K562 (cell line): ENCODE measurements around the gene RPL28. TPM values are rescaled to one million over a fixed set of nuclear protein-coding genes. Genes with fewer than 3 reads are reported as not detected.

ENCODE experiments used
- ARID4B ChIP-seq: sonication (generic); formaldehyde crosslinking; IDR thresholded peaks from 2 replicates; pipeline ENCODE4 v1.8.0; 2022; ENCODE audit warnings: mild to moderate bottlenecking, missing genetic modification reagents
- CCNT2 ChIP-seq: IDR thresholded peaks from 2 replicates; pipeline ENCODE4 v1.6.1; 2011; ENCODE audit warnings: borderline replicate concordance, low read depth, mild to moderate bottlenecking, moderate library complexity, mixed read lengths, low read length; ENCODE audit not compliant: insufficient read length; ENCODE audit errors: extremely low read depth
- CHCHD3 ChIP-seq: fragments of 250-450 bp; sonication (Bioruptor Pico); IDR thresholded peaks from 2 replicates; pipeline ENCODE4 v2.1.2; 2022; ENCODE audit warnings: mild to moderate bottlenecking
- ERF ChIP-seq: fragments of 450-650 bp; formaldehyde crosslinking; IDR thresholded peaks from 2 replicates; pipeline ENCODE4 v1.4.0; 2020; ENCODE audit warnings: mild to moderate bottlenecking, mixed read lengths
- ETS1 ChIP-seq: conservative IDR thresholded peaks from 2 replicates; pipeline ENCODE4 v1.6.1; 2011; ENCODE audit warnings: low read depth, mild to moderate bottlenecking, low read length; ENCODE audit not compliant: control insufficient read depth
- FIP1L1 ChIP-seq: fragments of 200-400 bp; formaldehyde crosslinking; IDR thresholded peaks from 2 replicates; pipeline ENCODE4 v1.6.1; 2018; ENCODE audit warnings: mild to moderate bottlenecking, low read depth, low read length; ENCODE audit not compliant: poor library complexity, severe bottlenecking
- FUS ChIP-seq: fragments of 200-400 bp; formaldehyde crosslinking; optimal IDR thresholded peaks from 2 replicates; pipeline ENCODE3; 2017; ENCODE audit warnings: low read depth, low read length
- GATAD2B ChIP-seq: fragments of 450-650 bp; IDR thresholded peaks from 2 replicates; pipeline ENCODE4 v1.6.1; 2017; ENCODE audit warnings: mild to moderate bottlenecking, borderline replicate concordance
- KDM5B ChIP-seq: fragments of 200-600 bp; sonication (generic); IDR thresholded peaks from 2 replicates; pipeline ENCODE4 v1.6.1; 2012; ENCODE audit warnings: low read depth, mild to moderate bottlenecking, moderate library complexity, low read length, control low read depth, inconsistent platforms; ENCODE audit not compliant: insufficient replicate concordance
- NONO ChIP-seq, 2 experiments: fragments of 200-400 bp in 1 of 2; fragments of 450-650 bp in 1 of 2; formaldehyde crosslinking in 1 of 2; IDR thresholded peaks; 2 replicates each; pipeline ENCODE4 v1.6.1; 2017; ENCODE audit warnings: low read depth in 2 of 2, mild to moderate bottlenecking in 2 of 2, moderate library complexity in 2 of 2, low read length in 1 of 2
- PCBP1 ChIP-seq: fragments of 200-400 bp; formaldehyde crosslinking; IDR thresholded peaks from 2 replicates; pipeline ENCODE4 v1.6.1; 2018; ENCODE audit warnings: mild to moderate bottlenecking, low read depth, low read length; ENCODE audit not compliant: poor library complexity, severe bottlenecking
- RB1 ChIP-seq: fragments of 450-650 bp; IDR thresholded peaks from 2 replicates; pipeline ENCODE4 v1.6.1; 2017; ENCODE audit warnings: low read depth, mild to moderate bottlenecking
- RBFOX2 ChIP-seq: fragments of 200-400 bp; formaldehyde crosslinking; IDR thresholded peaks from 2 replicates; pipeline ENCODE4 v1.6.1; 2017; ENCODE audit warnings: low read depth, mild to moderate bottlenecking, low read length, moderate library complexity
- RBM22 ChIP-seq: fragments of 200-400 bp; formaldehyde crosslinking; IDR thresholded peaks from 2 replicates; pipeline ENCODE4 v1.6.1; 2018; ENCODE audit warnings: low read length, low read depth; ENCODE audit not compliant: poor library complexity, severe bottlenecking
- SRF ChIP-seq, 2 experiments: fragments of 250-450, 450-650 bp in 1 of 2; sonication (Bioruptor Pico) in 1 of 2; sonication (generic) in 1 of 2; formaldehyde crosslinking; IDR thresholded peaks; 2 replicates each; pipeline versions ENCODE4 v1.5.0 to v1.5.1; 2020 to 2022; ENCODE audit warnings: mild to moderate bottlenecking in 1 of 2, missing genetic modification reagents in 1 of 2
- ZBTB7A ChIP-seq: IDR thresholded peaks from 2 replicates; pipeline ENCODE4 v1.6.1; 2011; ENCODE audit warnings: low read depth, mild to moderate bottlenecking, low read length, moderate library complexity, borderline replicate concordance; ENCODE audit not compliant: control insufficient read depth
- ZSCAN29 ChIP-seq: fragments of 450-650 bp; IDR thresholded peaks from 2 replicates; pipeline ENCODE4 v1.6.1; 2017
- polyA plus RNA-seq, 8 experiments: library from polyadenylated mRNA; depleted of rRNA in 4 of 8; stranded (reverse) in 5 of 8; unstranded in 3 of 8; fragments of >200 nt; fragmentation: Nextera tagmentation in 2 of 8; fragmentation: Illumina TruSeq in 1 of 8; extraction: Ambion mirVana in 2 of 8; extraction: Trizol in 1 of 8; gene quantifications; 2 replicates each; pipeline versions ENCODE4 v1.2.1 to v1.2.3, GENCODE V29; 2011 to 2014; ENCODE audit warnings: inconsistent platforms in 1 of 8, missing spikeins in 1 of 8
- total RNA-seq, 7 experiments: library from RNA; depleted of rRNA in 6 of 7; stranded (reverse); fragments of >200 nt in 6 of 7; fragmentation: Illumina TruSeq in 2 of 7; extraction: Trizol in 2 of 7; gene quantifications; 2 replicates each; pipeline versions ENCODE4 v1.2.1 to v1.2.3, GENCODE V29; 2011 to 2021; ENCODE audit warnings: low replicate concordance in 1 of 7
- TF ChIP-seq, protein P1 (sequence below): sonication (generic); formaldehyde crosslinking; IDR thresholded peaks from 2 replicates; pipeline ENCODE4 v1.8.1; 2023; ENCODE audit warnings: mild to moderate bottlenecking, missing genetic modification reagents
- TF ChIP-seq, protein P2 (sequence below): fragments of 450-650 bp; formaldehyde crosslinking; IDR thresholded peaks from 2 replicates; pipeline ENCODE4 v1.4.0; 2020; ENCODE audit warnings: mild to moderate bottlenecking, moderate library complexity

Gene RPL28
- total and polyA plus RNA-seq, 9 of the 15 experiments (the other 6 are each of a cell fraction or from before 2014, with no cell fraction given) = 124 to 3,106 (median 622) TPM

GRCh38 chr19:55407550-55407799, 21.7 kb downstream of the RPL28 start, which contains the start of gene UBE2S (continued):
- peak; percentile 76 for TF ChIP-seq ETS1
- peak; percentile 98 for TF ChIP-seq RBFOX2
- peak; percentile 87 for TF ChIP-seq PCBP1
- peak; percentile 68; the same call in 1 of the 2 replicates for TF ChIP-seq ERF (CRISPR knock-in tag)
- TF ChIP-seq, protein P1, sequence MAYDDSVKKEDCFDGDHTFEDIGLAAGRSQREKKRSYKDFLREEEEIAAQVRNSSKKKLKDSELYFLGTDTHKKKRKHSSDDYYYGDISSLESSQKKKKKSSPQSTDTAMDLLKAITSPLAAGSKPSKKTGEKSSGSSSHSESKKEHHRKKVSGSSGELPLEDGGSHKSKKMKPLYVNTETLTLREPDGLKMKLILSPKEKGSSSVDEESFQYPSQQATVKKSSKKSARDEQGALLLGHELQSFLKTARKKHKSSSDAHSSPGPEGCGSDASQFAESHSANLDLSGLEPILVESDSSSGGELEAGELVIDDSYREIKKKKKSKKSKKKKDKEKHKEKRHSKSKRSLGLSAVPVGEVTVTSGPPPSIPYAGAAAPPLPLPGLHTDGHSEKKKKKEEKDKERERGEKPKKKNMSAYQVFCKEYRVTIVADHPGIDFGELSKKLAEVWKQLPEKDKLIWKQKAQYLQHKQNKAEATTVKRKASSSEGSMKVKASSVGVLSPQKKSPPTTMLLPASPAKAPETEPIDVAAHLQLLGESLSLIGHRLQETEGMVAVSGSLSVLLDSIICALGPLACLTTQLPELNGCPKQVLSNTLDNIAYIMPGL (CRISPR knock-in tag) = 0 out of 2 replicates have a peak, but pooled peaks have one; percentile 59
- peak; percentile 98 for TF ChIP-seq KDM5B
- TF ChIP-seq ZSCAN29 = peak; percentile 69; the same call in 1 of the 2 replicates
- peak; percentile 88 to 100 for TF ChIP-seq NONO (IDR thresholded peaks at IDR 0.05; ENCODE audit: low read depth in 2 of 2, low read length in 1 of 2)
- peak; percentile 52; the same call in 1 of the 2 replicates for TF ChIP-seq ARID4B
- TF ChIP-seq FIP1L1 = peak; percentile 98
- TF ChIP-seq SRF (CRISPR knock-in tag; IDR thresholded peaks at IDR 0.05) = peak in 1 of 2 experiments; percentile 47; a peak in 1 of 4 replicates
- TF ChIP-seq, protein P2, sequence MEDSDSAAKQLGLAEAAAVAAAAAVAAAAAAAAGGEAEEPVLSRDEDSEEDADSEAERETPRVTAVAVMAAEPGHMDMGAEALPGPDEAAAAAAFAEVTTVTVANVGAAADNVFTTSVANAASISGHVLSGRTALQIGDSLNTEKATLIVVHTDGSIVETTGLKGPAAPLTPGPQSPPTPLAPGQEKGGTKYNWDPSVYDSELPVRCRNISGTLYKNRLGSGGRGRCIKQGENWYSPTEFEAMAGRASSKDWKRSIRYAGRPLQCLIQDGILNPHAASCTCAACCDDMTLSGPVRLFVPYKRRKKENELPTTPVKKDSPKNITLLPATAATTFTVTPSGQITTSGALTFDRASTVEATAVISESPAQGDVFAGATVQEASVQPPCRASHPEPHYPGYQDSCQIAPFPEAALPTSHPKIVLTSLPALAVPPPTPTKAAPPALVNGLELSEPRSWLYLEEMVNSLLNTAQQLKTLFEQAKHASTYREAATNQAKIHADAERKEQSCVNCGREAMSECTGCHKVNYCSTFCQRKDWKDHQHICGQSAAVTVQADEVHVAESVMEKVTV (CRISPR knock-in tag) = peak; percentile 32; the same call in 1 of the 2 replicates
- peak; percentile 41 for TF ChIP-seq GATAD2B
- peak; percentile 90 for TF ChIP-seq FUS
- peak; percentile 95 for TF ChIP-seq RBM22
- peak; percentile 63; the same call in 1 of the 2 replicates for TF ChIP-seq CHCHD3 (CRISPR knock-in tag)
- TF ChIP-seq ZBTB7A = 0 out of 2 replicates have a peak, but pooled peaks have one; percentile 1
- peak; percentile 35 for TF ChIP-seq CCNT2
- TF ChIP-seq RB1 = peak; percentile 89
